Measurements from ENCODE around the gene PRICKLE2. TPM values are rescaled to one million over a fixed set of nuclear protein-coding genes. Genes with fewer than 3 reads are reported as not detected.

Gene PRICKLE2
- total RNA-seq, 1 donor from 2014 or later = 4.1 TPM

GRCh38 chr3:64203216-64203615 lies 22.1 kb downstream of the PRICKLE2 start:
- DNase-seq (no peak), ATAC-seq (no peak)
- intact Hi-C loops (cut with micrococcal nuclease) = no loop called here

- DNase-seq (no peak), ATAC-seq (no peak)
- intact Hi-C loops (cut with micrococcal nuclease) = no loop called here
Measured at GRCh38 chr3:64199932-64200331, 25.3 kb downstream of the PRICKLE2 start.

- intact Hi-C loops (cut with micrococcal nuclease) = no loop called here
- no peak for ATAC-seq
- no peak for DNase-seq
Measured at GRCh38 chr3:64196236-64196929, 28.9 kb downstream of the PRICKLE2 start.

GRCh38 chr3:64195789-64196188 lies 29.5 kb downstream of the PRICKLE2 start:
- intact Hi-C loops (cut with micrococcal nuclease) = no loop called here
- no peak for DNase-seq
- ATAC-seq = no peak

GRCh38 chr3:64191822-64192221 lies 33.4 kb downstream of the PRICKLE2 start:
- ATAC-seq (no peak), DNase-seq (no peak)
- intact Hi-C loops (cut with micrococcal nuclease) = no loop called here

- DNase-seq (no peak), ATAC-seq (no peak)
- intact Hi-C loops (cut with micrococcal nuclease) = no loop called here
Measured at GRCh38 chr3:64190517-64191515, 34.5 kb downstream of the PRICKLE2 start.

GRCh38 chr3:64188810-64189560 lies 36.3 kb downstream of the PRICKLE2 start:
- peak; percentile 72 for ATAC-seq
- intact Hi-C loops (cut with micrococcal nuclease) = no loop called here
- DNase-seq = no peak

GRCh38 chr3:64187065-64187959 lies 38.0 kb downstream of the PRICKLE2 start:
- ATAC-seq (peak; percentile 83), DNase-seq (peak; percentile 77)
- intact Hi-C loops (cut with micrococcal nuclease) = no loop called here

GRCh38 chr3:64186667-64187064 lies 38.6 kb downstream of the PRICKLE2 start:
- ATAC-seq = peak; percentile 5
- DNase-seq = no peak
- intact Hi-C loops (cut with micrococcal nuclease) = no loop called here

- intact Hi-C loops (cut with micrococcal nuclease) = no loop called here
- ATAC-seq (no peak), DNase-seq (no peak)
Measured at GRCh38 chr3:64185436-64185835, 39.8 kb downstream of the PRICKLE2 start.

- no peak for DNase-seq
- intact Hi-C loops (cut with micrococcal nuclease) = no loop called here
- no peak for ATAC-seq
Measured at GRCh38 chr3:64184621-64185020, 40.6 kb downstream of the PRICKLE2 start.

GRCh38 chr3:64179860-64180259 lies 45.4 kb downstream of the PRICKLE2 start:
- intact Hi-C loops (cut with micrococcal nuclease) = no loop called here
- ATAC-seq = no peak

GRCh38 chr3:64179249-64179648 lies 46.0 kb downstream of the PRICKLE2 start:
- DNase-seq (no peak), ATAC-seq (no peak)
- intact Hi-C loops (cut with micrococcal nuclease) = no loop called here

More at GRCh38 chr3:64179860-64180259, 45.4 kb downstream of the PRICKLE2 start:
- DNase-seq = no peak

- intact Hi-C loops (cut with micrococcal nuclease) = no loop called here
Measured at GRCh38 chr3:64178419-64178818, 46.8 kb downstream of the PRICKLE2 start.

GRCh38 chr3:64176461-64176996 lies 48.7 kb downstream of the PRICKLE2 start:
- no peak for DNase-seq
- intact Hi-C loops (cut with micrococcal nuclease) = no loop called here
- ATAC-seq = no peak

More at GRCh38 chr3:64178419-64178818, 46.8 kb downstream of the PRICKLE2 start:
- no peak for ATAC-seq
- DNase-seq = no peak

GRCh38 chr3:64174328-64174727 lies 50.9 kb downstream of the PRICKLE2 start:
- DNase-seq (no peak), ATAC-seq (no peak)
- intact Hi-C loops (cut with micrococcal nuclease) = no loop called here

- no peak for DNase-seq
- ATAC-seq = peak; percentile 51
- intact Hi-C loops (cut with micrococcal nuclease) = no loop called here
Measured at GRCh38 chr3:64173563-64173962, 51.7 kb downstream of the PRICKLE2 start.

GRCh38 chr3:64170270-64170669 lies 55.0 kb downstream of the PRICKLE2 start:
- DNase-seq (no peak), ATAC-seq (no peak)
- intact Hi-C loops (cut with micrococcal nuclease) = no loop called here

Measured in left ventricle myocardium superior (tissue), 1 donor.